Measurements from ENCODE around the gene CMSS1. TPM values are rescaled to one million over a fixed set of nuclear protein-coding genes. Genes with fewer than 3 reads are reported as not detected.

The CMSS1 gene
- total RNA-seq, 1 experiment from 2014 or later = 98.6 TPM

GRCh38 chr3:100098784-100099070 lies 281.1 kb downstream of the CMSS1 start:
- DNase-seq (ENCODE audit: low spot score) = no peak
- H3K4me1 ChIP-seq (ENCODE audit: insufficient read depth, low read length, poor library complexity, severe bottlenecking) = peaks cover 10% of the 10 kb centered on the region
- no peaks in the 10 kb centered on the region for H3K27me3 ChIP-seq (replicated peaks; ENCODE audit: insufficient read depth, low read depth, low read length, poor library complexity)
- TF ChIP-seq CTCF (conservative IDR thresholded peaks at IDR 0.05; ENCODE audit: low read depth, low read length) (no peak), EZH2 (IDR thresholded peaks at IDR 0.05; ENCODE audit: borderline replicate concordance, low read depth, low read length, poor library complexity, severe bottlenecking) (no peak)
- ChIA-PET CTCF (no interaction called here), POLR2A (ENCODE audit: low non-redundant PET) (interaction anchor here (0.5 kb wide), 1 partner anchor 25 kb away, joined by 9 read pairs; no protein-coding TSS in a partner anchor)
- no peaks in the 10 kb centered on the region for H3K36me3 ChIP-seq (ENCODE audit: insufficient read depth, low read length, poor library complexity, severe bottlenecking)
- intact Hi-C loops (cut with micrococcal nuclease; ENCODE audit: unreplicated experiment) = no loop called here
- no peaks in the 10 kb centered on the region for H3K9me3 ChIP-seq (ENCODE audit: low read depth, low read length, poor library complexity, severe bottlenecking)
- no peak overlapping the region for H3K4me3 ChIP-seq (ENCODE audit: low read depth, low read length, poor library complexity, severe bottlenecking)
- no peak overlapping the region for H3K27ac ChIP-seq (ENCODE audit: low read depth, low read length, poor library complexity, severe bottlenecking)
- BruUV-seq (replicated peaks) = no TSS peak

GRCh38 chr3:100099621-100100020 lies 282.0 kb downstream of the CMSS1 start:
- TF ChIP-seq CTCF (conservative IDR thresholded peaks at IDR 0.05; ENCODE audit: low read depth, low read length) (no peak), EZH2 (IDR thresholded peaks at IDR 0.05; ENCODE audit: borderline replicate concordance, low read depth, low read length, poor library complexity, severe bottlenecking) (no peak)
- peaks cover 11% of the 10 kb centered on the region for H3K4me1 ChIP-seq (ENCODE audit: insufficient read depth, low read length, poor library complexity, severe bottlenecking)
- POLR2A ChIA-PET (ENCODE audit: low non-redundant PET) = no interaction called here
- no peak overlapping the region for H3K4me3 ChIP-seq (ENCODE audit: low read depth, low read length, poor library complexity, severe bottlenecking)
- no peaks in the 10 kb centered on the region for H3K27me3 ChIP-seq (replicated peaks; ENCODE audit: insufficient read depth, low read depth, low read length, poor library complexity)
- H3K36me3 ChIP-seq (ENCODE audit: insufficient read depth, low read length, poor library complexity, severe bottlenecking) = no peaks in the 10 kb centered on the region
- DNase-seq (ENCODE audit: low spot score) = no peak
- intact Hi-C loops (cut with micrococcal nuclease; ENCODE audit: unreplicated experiment) = no loop called here
- H3K27ac ChIP-seq (ENCODE audit: low read depth, low read length, poor library complexity, severe bottlenecking) = no peak overlapping the region
- H3K9me3 ChIP-seq (ENCODE audit: low read depth, low read length, poor library complexity, severe bottlenecking) = no peaks in the 10 kb centered on the region
- CTCF ChIA-PET = no interaction called here
- BruUV-seq (replicated peaks) = no TSS peak

GRCh38 chr3:100100425-100100824 lies 282.8 kb downstream of the CMSS1 start:
- intact Hi-C loops (cut with micrococcal nuclease; ENCODE audit: unreplicated experiment) = no loop called here
- Histone ChIP-seq H3K9me3 (ENCODE audit: low read depth, low read length, poor library complexity, severe bottlenecking) (no peaks in the 10 kb centered on the region), H3K27me3 (replicated peaks; ENCODE audit: insufficient read depth, low read depth, low read length, poor library complexity) (no peaks in the 10 kb centered on the region), H3K27ac (ENCODE audit: low read depth, low read length, poor library complexity, severe bottlenecking) (no peak overlapping the region), H3K36me3 (ENCODE audit: insufficient read depth, low read length, poor library complexity, severe bottlenecking) (no peaks in the 10 kb centered on the region), H3K4me1 (ENCODE audit: insufficient read depth, low read length, poor library complexity, severe bottlenecking) (peaks cover 19% of the 10 kb centered on the region), H3K4me3 (ENCODE audit: low read depth, low read length, poor library complexity, severe bottlenecking) (no peak overlapping the region)
- POLR2A ChIA-PET (ENCODE audit: low non-redundant PET) = no interaction called here
- TF ChIP-seq EZH2 (IDR thresholded peaks at IDR 0.05; ENCODE audit: borderline replicate concordance, low read depth, low read length, poor library complexity, severe bottlenecking) (no peak), CTCF (conservative IDR thresholded peaks at IDR 0.05; ENCODE audit: low read depth, low read length) (no peak)
- CTCF ChIA-PET = no interaction called here
- DNase-seq (ENCODE audit: low spot score) = no peak
- BruUV-seq (replicated peaks) = no TSS peak

All from A673 (cell line).